WTC11 (cell line): ENCODE results near the gene GRAMD2B. TPM values are rescaled to one million over a fixed set of nuclear protein-coding genes. Genes with fewer than 3 reads are reported as not detected.

ENCODE experiments used
- ATAC-seq: fragments of 200-7000 bp; cut with Tn5 transposase; 2 replicates; pipeline ENCODE4 v1.10.0; 2021; ENCODE audit warnings: mild to moderate bottlenecking, moderate library complexity
- CTCF ChIA-PET: fragments of 300-600 bp; sonication (Branson Sonifier 250); formaldehyde crosslinking; loops from one replicate; lab custom pipeline; 2021; ENCODE audit warnings: antibody characterized with exemption; lab: Charles Lee
- POLR2A ChIA-PET: fragments of 350-600 bp; sonication (Branson Sonifier 250); formaldehyde crosslinking; loops from one replicate; lab custom pipeline; 2021; ENCODE audit warnings: antibody characterized with exemption; lab: Charles Lee
- DNase-seq: peaks from one replicate; pipeline ENCODE4 v3.0.0; 2021; ENCODE audit warnings: low spot score
- H3K27ac Mint-ChIP-seq: 2 replicates; pipeline ENCODE4 v1.8.0; 2021; ENCODE audit warnings: mixed read lengths
- H3K27me3 Mint-ChIP-seq: 2 replicates; pipeline ENCODE4 v1.8.0; 2021; ENCODE audit warnings: low read depth, mild to moderate bottlenecking, moderate library complexity, mixed read lengths
- H3K36me3 Mint-ChIP-seq: 2 replicates; pipeline ENCODE4 v1.8.0; 2021; ENCODE audit warnings: mixed read lengths
- H3K4me1 Mint-ChIP-seq: 2 replicates; pipeline ENCODE4 v1.8.0; 2022; ENCODE audit warnings: mixed read lengths
- H3K4me3 Mint-ChIP-seq: 2 replicates; pipeline ENCODE4 v1.8.0; 2021; ENCODE audit warnings: mild to moderate bottlenecking, moderate library complexity, mixed read lengths
- H3K9me3 Mint-ChIP-seq: 2 replicates; pipeline ENCODE4 v1.8.0; 2021; ENCODE audit warnings: mixed read lengths
- ATF2 ChIP-seq: sonication (generic); formaldehyde crosslinking; IDR thresholded peaks from 2 replicates; pipeline ENCODE4 v1.8.1; 2022; ENCODE audit warnings: low read depth, missing genetic modification reagents, borderline replicate concordance
- CBFB ChIP-seq: sonication (generic); formaldehyde crosslinking; IDR thresholded peaks from 2 replicates; pipeline ENCODE4 v1.8.1; 2022; ENCODE audit warnings: mild to moderate bottlenecking, low read depth, missing genetic modification reagents
- CREM ChIP-seq: sonication (generic); formaldehyde crosslinking; IDR thresholded peaks from 2 replicates; pipeline ENCODE4 v1.8.1; 2022; ENCODE audit warnings: mild to moderate bottlenecking, missing genetic modification reagents, moderate library complexity
- EMX1 ChIP-seq: fragments of 250-450 bp; sonication (Bioruptor Pico); IDR thresholded peaks from 2 replicates; pipeline ENCODE4 v1.8.0; 2021; ENCODE audit warnings: mild to moderate bottlenecking
- FOXJ3 ChIP-seq: sonication (generic); formaldehyde crosslinking; IDR thresholded peaks from 2 replicates; pipeline ENCODE4 v1.9.0; 2021; ENCODE audit warnings: missing genetic modification reagents, mild to moderate bottlenecking, borderline replicate concordance
- FOXP1 ChIP-seq: sonication (generic); formaldehyde crosslinking; IDR thresholded peaks from 2 replicates; pipeline ENCODE4 v1.8.0; 2022; ENCODE audit warnings: missing genetic modification reagents, mild to moderate bottlenecking, moderate library complexity, borderline replicate concordance
- FOXP4 ChIP-seq: sonication (generic); formaldehyde crosslinking; IDR thresholded peaks from 2 replicates; pipeline ENCODE4 v1.8.0; 2022; ENCODE audit warnings: mild to moderate bottlenecking, missing genetic modification reagents
- HMGXB4 ChIP-seq: sonication (generic); formaldehyde crosslinking; IDR thresholded peaks from 2 replicates; pipeline ENCODE4 v1.8.1; 2023; ENCODE audit warnings: mild to moderate bottlenecking, moderate library complexity, missing genetic modification reagents
- JAZF1 ChIP-seq: fragments of 250-450 bp; sonication (Bioruptor Pico); IDR thresholded peaks from 2 replicates; pipeline ENCODE4 v1.9.0; 2021; ENCODE audit warnings: moderate library complexity, mild to moderate bottlenecking, inconsistent platforms
- MAX ChIP-seq: sonication (generic); formaldehyde crosslinking; IDR thresholded peaks from 2 replicates; pipeline ENCODE4 v1.8.0; 2022; ENCODE audit warnings: mild to moderate bottlenecking, missing genetic modification reagents
- NFE2L1 ChIP-seq: sonication (generic); formaldehyde crosslinking; IDR thresholded peaks from 2 replicates; pipeline ENCODE4 v1.8.1; 2023; ENCODE audit warnings: missing genetic modification reagents
- RELA ChIP-seq: sonication (generic); formaldehyde crosslinking; IDR thresholded peaks from 2 replicates; pipeline ENCODE4 v1.8.1; 2022; ENCODE audit warnings: missing genetic modification reagents, mild to moderate bottlenecking, borderline replicate concordance
- RORB ChIP-seq: fragments of 250-450 bp; sonication (Bioruptor Pico); IDR thresholded peaks from 2 replicates; pipeline ENCODE4 v1.9.0; 2021; ENCODE audit warnings: mild to moderate bottlenecking
- SMAD4 ChIP-seq: sonication (generic); formaldehyde crosslinking; IDR thresholded peaks from 2 replicates; pipeline ENCODE4 v1.8.0; 2022; ENCODE audit warnings: mild to moderate bottlenecking, missing genetic modification reagents
- SP1 ChIP-seq: sonication (generic); formaldehyde crosslinking; conservative IDR thresholded peaks from 2 replicates; pipeline ENCODE4 v1.8.1; 2022; ENCODE audit warnings: missing genetic modification reagents
- ZBTB43 ChIP-seq: sonication (generic); formaldehyde crosslinking; IDR thresholded peaks from 2 replicates; pipeline ENCODE4 v1.8.1; 2023; ENCODE audit warnings: mild to moderate bottlenecking, missing genetic modification reagents
- ZNF138 ChIP-seq: sonication (generic); formaldehyde crosslinking; conservative IDR thresholded peaks from 2 replicates; pipeline ENCODE4 v1.8.1; 2022; ENCODE audit warnings: mild to moderate bottlenecking, moderate library complexity, missing genetic modification reagents
- ZNF416 ChIP-seq: fragments of 250-450 bp; sonication (Bioruptor Pico); IDR thresholded peaks from 2 replicates; pipeline ENCODE4 v1.9.0; 2021; ENCODE audit warnings: mild to moderate bottlenecking, inconsistent platforms
- ZNF512 ChIP-seq: sonication (generic); formaldehyde crosslinking; IDR thresholded peaks from 2 replicates; pipeline ENCODE4 v1.8.1; 2022; ENCODE audit warnings: missing genetic modification reagents, borderline replicate concordance
- total RNA-seq: library from RNA; stranded (reverse); gene quantifications from 3 replicates; pipeline ENCODE4 v1.2.3, GENCODE V29; 2021
- TF ChIP-seq, protein P1 (sequence below): sonication (generic); formaldehyde crosslinking; IDR thresholded peaks from 2 replicates; pipeline ENCODE4 v1.8.0; 2022; ENCODE audit warnings: mild to moderate bottlenecking, missing genetic modification reagents

Gene GRAMD2B
- total RNA-seq, 1 experiment from 2014 or later = 11.6 TPM

DNA sequence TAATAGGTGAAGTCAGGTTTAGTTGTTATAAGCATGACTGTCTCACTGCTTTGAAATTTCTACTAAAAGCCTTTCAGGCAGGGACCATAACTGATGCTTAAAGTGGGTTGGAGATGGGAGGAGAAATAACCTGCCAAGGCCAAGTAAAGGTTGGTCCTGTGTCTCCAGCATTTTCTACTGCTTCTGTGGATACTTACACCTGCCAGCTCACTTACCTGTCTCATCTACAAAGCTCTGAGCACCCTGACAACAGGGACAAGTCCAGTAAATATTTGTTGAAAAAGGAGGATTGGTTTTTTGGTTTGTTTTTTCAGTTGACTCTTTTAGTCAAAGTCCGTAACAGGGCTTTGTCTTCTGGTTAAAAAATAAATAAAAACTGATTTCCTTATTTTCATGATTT is 38.6 kb downstream of the GRAMD2B start:
- Mint-ChIP-seq H3K27me3 (peaks cover 50% of the 10 kb centered on the region), H3K4me3 (no peak overlapping the region), H3K36me3 (peaks cover 6% of the 10 kb centered on the region), H3K9me3 (no peaks in the 10 kb centered on the region), H3K4me1 (peaks cover 9% of the 10 kb centered on the region; the same call in 1 of the 2 replicates), H3K27ac (no peak overlapping the region)
- POLR2A ChIA-PET = no interaction called here
- CTCF ChIA-PET = no interaction called here
- TF ChIP-seq NFE2L1 (no peak), MAX (CRISPR knock-in tag) (no peak), HMGXB4 (no peak), FOXJ3 (no peak), SMAD4 (CRISPR knock-in tag) (no peak), ZNF138 (CRISPR knock-in tag) (no peak), SP1 (CRISPR knock-in tag) (no peak), RELA (no peak), ZNF416 (CRISPR knock-in tag) (no peak), EMX1 (CRISPR knock-in tag) (no peak), FOXP4 (no peak), FOXP1 (CRISPR knock-in tag) (no peak)
- TF ChIP-seq, protein P1, sequence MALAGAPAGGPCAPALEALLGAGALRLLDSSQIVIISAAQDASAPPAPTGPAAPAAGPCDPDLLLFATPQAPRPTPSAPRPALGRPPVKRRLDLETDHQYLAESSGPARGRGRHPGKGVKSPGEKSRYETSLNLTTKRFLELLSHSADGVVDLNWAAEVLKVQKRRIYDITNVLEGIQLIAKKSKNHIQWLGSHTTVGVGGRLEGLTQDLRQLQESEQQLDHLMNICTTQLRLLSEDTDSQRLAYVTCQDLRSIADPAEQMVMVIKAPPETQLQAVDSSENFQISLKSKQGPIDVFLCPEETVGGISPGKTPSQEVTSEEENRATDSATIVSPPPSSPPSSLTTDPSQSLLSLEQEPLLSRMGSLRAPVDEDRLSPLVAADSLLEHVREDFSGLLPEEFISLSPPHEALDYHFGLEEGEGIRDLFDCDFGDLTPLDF (CRISPR knock-in tag) = no peak
- DNase-seq (no peak), ATAC-seq (no peak)

DNA sequence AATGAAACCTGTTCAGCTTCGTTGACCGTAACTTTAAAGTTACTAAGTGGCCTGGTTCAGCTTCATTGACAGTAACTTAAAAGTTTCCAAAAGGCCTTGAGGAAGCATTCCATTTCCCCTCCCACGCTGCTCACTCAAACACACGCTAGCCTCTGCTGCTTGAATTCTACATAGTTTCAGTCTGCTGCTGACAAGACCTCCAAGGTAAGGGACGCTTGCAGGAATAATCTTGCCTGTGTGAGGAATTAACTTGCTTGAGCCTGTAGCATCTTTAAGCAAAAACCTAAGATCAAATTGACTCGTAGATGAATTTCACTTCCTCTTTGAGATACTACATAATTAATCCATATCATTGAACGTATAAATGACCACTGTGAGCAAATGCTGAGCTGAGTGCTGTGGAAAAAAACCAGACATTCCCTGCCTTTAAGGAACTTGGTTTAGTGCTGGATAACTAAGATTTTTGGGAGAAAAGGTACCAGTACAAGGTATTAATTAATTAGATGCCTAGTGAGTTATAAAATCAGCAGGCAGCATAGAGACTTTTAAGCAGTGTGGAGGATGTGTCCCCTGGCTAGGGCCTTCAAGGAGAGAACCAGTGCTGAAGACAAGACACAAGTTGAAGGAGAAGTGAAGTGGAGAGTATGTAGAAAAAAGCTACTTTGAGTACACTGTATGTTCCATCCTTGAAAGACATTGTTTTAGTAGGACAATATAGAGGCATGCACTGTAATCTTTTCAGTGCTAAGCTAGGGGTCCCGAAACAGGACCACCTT is 39.2 kb downstream of the GRAMD2B start:
- TF ChIP-seq CBFB (CRISPR knock-in tag) (no peak), ZBTB43 (CRISPR knock-in tag) (no peak), ATF2 (no peak), CREM (CRISPR knock-in tag) (no peak), ZNF512 (CRISPR knock-in tag) (no peak), JAZF1 (CRISPR knock-in tag) (no peak), RORB (CRISPR knock-in tag) (no peak)
- H3K36me3 Mint-ChIP-seq = peaks cover 6% of the 10 kb centered on the region
- H3K27me3 Mint-ChIP-seq = peaks cover 50% of the 10 kb centered on the region
- CTCF ChIA-PET = interaction anchor here (1.2 kb wide), 1 partner anchor 38 kb away, joined by 4 read pairs; no protein-coding TSS in a partner anchor
- H3K9me3 Mint-ChIP-seq = no peaks in the 10 kb centered on the region
- POLR2A ChIA-PET = no interaction called here
- ATAC-seq (no peak), DNase-seq (no peak)
- H3K27ac Mint-ChIP-seq = no peak overlapping the region; the same call in 1 of the 2 replicates
- H3K4me3 Mint-ChIP-seq = no peak overlapping the region
- H3K4me1 Mint-ChIP-seq = peaks cover 9% of the 10 kb centered on the region; the same call in 1 of the 2 replicates
